Left hindlimb (tissue), 1 donor: ENCODE measurements around the gene LAMC3.
"Not testable (repeated sequence)": the region's sequence is repeated elsewhere in the genome, so short reads cannot be mapped to it uniquely, and the experiment has no call there.

Experiments used
- DNase-seq: peaks from one replicate; pipeline ENCODE4 v3.0.0-alpha.2; 2018

Gene LAMC3

DNA sequence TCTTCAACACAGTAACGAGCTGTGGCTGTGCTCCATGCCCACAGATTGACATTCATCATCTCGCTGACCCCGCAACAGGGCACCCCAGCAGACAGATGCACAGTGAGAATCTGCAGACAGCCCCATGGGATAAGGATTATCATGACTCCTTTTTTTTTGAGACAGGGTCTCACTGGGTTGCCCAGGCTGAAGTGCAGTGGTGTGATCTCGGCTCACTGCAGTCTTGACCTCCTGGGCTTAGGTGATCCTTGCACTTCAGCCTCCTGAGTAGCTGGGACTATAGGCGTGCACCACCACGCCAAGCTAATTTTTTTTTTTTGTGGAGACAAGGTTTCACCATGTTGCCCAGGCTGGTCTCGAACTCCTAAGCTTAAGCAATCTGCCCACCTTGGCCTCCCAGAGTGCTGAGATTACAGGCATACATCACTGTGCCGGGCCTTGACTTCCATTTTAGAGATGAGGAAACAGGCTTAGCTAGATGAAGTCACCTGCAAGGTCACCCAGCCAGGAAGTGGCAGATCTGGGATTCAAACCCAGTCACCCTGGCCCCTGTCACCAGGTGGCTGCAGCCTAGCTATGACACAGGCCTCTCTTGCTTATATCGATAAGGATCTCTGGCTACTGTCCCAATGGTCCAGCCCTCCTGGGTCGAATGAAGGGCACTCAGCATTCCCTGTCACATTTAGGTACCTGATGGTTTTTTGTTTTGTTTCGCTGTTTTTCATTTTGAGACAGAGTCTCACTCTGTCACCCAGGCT, 92.4 kb downstream of the LAMC3 start:
- no peak for DNase-seq

DNA sequence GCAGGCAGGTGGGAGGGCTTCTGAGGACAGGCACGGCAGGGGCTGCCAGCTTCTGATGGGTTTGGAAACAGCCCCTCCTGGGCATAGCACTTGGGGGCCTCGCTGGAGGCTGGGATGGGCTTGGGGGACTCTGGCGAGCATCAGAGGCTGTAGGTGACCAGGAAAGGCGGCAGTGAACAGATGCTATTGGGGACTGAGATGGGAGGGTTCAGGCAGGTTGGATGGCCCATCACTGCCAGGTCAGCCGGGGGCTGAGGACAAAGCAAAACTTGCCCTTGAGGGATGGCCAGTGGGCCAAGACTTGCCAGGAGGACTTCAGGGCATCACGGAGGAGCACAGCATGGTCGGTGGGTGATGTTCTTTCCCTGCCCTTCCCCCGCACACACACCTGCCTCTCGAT, 94.0 kb downstream of the LAMC3 start:
- no peak for DNase-seq

DNA sequence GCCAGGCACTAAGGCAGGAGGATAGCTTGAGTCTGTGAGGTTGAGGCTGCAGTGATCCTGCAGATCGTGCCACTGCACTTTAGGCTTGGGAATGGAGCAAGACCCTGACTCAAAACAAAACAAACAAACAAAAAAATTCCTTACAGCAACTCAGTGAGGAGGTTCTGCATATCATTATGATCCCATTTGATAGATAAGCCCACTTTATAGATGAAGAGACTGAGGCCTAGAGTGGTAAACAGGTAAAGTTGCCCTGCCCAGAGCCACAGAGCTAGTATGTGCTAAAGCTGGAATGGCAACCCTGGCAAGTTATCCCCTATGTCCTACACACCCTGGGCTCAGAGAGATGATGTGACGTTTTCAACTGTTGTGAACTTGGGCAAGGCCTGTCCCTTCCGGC, 94.6 kb downstream of the LAMC3 start:
- no peak for DNase-seq

DNA sequence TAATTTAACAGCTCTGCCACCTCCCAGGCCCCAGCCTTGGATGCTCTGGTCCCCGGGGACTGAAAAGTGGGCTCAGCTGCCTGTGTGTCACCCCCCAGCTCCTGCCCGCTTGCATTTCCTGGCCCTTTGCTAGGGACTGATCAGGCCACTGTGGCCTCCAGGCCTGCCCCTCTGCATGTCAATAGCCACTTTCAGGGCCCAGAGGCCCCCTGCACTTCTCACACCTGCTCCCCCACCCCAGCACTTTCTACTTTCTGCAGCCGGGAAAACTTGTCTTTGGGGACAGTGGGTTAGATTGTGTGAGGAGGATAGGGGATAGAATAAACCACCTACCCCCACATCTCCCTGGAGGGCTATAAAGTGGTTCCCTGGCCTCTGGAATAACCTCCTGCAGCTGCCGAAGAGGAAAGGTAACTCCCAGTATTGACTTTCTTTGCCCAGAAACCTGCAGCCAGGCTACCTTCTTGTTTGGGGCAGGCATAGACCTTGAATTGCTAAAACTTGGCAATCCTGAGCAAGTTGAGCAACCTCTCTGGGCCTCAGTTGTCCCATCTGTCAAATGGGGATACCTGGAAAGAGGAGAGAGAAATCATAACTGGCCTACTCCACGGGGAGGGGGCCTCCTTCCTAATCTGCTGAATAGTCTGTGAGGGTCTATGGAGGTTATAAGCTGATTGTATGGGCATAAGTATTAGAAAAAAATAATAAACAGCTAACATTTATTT, 95.2 kb downstream of the LAMC3 start:
- DNase-seq, result no peak

DNA sequence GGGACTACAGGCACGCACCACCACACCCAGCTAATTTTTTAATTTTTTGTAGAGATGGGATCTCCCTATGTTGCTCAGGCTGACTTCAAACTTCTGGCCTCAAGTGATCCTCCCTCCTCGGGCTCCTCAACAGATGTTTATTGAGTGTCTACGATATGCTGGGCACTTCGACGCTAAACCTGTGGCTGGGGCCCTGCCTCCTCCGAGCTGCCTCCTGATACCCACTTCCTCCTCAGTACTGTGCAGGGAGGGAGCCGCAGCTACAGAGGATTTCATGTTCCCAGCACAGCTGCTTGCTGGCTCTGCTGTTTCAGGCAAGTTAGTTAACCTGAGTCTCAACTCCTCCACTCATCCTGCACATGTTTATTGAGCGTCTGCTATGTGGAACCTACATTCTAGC, 97.0 kb downstream of the LAMC3 start:
- DNase-seq, result no peak

DNA sequence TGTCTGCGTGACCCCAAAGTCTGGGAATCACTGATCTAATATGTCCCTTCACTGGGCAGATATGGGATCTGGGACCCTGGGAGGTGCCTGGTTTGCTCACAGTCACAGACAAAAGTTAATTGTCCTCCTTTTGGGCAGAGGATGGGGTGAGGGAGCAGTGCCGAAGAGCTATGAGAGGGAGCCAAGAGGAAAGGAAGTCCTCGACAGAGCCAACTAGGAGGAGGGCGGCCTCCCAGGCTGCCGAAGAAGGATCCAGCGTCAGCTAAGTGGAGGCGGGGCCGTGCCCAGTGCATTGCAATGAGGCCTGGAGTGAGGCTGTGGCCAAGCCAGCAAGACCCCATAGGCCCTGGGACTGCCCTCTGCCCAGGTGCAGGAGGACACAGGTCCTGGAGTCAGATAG, 98.8 kb downstream of the LAMC3 start:
- no peak for DNase-seq

DNA sequence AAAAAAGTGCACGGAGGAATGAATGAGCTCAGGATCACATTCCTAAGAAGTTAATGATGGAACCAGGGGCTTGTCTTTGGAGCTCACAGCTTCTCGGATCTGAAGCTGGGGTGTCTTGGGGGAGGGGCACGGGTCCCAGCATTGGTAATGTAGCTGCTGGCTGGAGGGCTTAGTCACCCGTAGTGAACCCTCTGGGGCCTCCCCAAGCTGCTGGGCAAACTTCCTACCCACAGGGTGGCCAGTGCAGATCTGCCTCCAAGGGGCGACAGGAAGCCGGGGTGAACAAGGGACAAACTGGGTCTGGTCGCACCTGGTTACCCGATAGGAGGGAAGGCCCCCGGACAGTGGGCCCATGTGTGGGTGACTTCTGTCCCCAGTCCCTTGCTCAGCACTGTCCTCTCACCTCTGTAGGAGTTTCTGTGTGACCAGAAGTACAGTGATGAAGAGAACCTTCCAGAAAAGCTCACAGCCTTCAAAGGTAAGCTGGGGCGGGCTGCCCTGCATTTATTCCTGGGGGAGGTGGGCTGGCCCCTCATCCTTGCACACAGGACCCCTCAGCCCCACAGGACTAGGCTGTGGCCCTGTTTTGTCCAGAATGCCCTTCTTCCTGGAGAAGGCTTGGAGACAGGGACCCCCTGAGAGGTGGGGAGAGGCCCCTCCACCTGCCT, 102.3 kb downstream of the LAMC3 start:
- no peak for DNase-seq

DNA sequence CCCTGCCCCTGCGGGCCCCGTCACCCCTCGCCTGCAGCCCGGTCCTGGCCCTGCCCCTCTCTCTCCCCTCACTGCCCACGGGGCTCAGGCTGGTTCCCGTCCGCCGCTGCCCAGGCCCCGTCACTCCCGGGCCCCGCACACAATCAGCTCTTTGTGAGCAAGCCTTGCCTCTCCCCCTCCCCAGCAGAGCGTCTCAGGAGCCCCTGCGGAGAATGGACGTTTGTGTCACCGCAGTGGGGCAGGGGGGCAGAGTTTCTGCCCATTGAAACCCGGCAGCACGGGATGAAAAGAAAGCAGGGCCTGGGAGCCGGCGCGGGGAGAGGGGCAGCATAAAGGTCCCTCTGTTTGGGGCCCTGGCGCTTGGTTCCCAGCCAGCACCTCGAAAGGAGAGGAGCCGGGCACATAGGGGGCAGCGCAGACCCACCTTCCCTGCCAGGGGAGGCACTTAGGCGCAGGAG, 102.9 kb downstream of the LAMC3 start:
- DNase-seq, result peak; percentile 67

DNA sequence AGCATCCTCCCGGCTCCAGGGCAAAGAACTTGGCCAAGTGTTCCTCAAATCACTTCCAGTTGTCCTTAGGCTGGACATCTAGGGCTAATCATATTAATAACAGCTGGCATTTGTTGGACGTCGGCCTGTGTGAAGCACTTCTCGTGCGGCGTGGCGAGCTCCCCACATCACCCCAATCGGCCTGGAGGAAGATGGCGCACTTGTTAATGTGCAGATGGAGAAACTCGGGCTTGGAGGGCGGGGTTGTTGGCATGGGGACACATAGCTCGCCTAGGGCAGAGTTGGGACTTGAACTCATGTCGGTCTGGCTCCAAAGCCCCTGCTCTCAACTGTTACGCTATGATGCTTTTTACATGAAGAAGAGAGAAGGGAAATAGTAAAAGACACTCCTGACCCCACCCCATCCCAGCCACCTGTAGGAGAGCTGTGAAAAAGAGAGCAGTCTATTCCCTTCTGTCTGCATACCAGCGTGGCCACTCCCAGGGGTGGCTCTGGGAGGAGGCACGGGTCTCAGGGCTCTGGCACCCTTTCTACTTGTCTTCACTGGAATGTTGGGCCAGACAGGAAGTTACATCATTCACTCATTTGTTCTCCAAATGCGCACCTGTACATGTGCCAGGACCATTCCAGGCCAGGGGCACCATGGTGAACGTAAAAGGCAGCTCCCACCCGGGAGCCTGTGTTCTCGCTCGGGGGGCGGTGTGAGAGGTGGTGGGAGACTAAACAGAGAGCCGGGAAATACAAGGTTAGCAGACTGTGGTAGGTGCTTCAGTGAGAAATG, 103.6 kb downstream of the LAMC3 start:
- no peak for DNase-seq

DNA sequence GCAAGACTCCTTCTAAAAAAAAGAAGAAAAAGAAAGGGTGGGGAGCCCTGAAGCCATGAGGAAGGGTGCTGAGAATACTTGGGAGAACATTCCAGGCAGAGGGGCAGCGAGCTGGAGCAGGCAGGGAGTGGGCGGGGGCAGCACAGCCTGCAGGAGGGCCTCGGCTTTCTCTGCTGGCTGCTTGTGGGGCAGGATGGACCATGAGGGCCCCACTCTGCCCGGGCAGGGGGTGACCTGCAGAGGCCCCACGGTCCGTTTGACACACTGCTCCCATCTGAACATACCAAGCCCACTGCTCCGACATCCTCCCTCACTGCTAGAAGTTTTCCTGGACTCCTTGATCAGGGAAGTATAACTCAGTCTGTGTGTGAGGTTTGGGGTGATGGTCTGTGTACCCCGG, 104.7 kb downstream of the LAMC3 start:
- no peak for DNase-seq

DNA sequence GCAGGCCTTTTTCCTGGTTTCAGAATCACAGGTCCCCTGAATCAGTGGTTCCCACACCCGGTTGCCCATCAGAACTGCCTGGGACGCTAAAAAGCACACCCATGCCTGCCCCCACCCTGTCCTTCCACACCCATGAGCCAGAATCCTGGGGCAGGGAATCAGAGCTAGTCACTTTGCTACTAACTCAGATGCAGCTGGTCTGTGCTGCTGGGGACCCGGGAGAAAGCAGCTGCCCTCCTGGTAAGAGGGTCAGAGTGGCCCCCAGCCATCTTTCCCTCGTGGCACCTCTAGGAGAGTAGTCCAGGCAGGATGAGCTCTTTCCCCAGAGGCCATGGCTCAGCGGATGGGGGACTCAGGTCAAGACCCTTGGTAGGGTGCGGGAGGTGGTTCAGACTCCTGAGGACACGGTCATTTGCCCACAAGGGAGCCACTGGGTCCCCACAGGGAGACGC, 105.1 kb downstream of the LAMC3 start:
- DNase-seq, result no peak

DNA sequence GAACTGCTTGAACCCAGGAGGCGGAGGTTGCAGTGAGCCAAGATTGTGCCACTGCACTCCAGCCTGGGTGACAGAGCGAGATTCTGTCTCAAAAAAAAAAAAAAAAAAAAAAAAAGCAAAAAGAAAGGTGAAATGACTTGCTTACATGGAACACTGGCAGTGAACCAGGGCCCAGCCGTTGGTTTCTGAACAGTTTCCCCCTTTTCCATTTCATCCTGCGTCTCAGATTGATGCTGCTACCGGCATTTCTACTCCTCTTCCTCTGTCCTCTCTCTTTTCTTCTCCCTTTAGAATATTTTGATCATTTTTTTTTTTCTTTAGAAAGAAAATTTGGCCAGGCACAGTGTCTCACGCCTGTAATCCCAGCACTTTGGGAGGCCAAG, 106.4 kb downstream of the LAMC3 start:
- DNase-seq, result not testable (repeated sequence)

DNA sequence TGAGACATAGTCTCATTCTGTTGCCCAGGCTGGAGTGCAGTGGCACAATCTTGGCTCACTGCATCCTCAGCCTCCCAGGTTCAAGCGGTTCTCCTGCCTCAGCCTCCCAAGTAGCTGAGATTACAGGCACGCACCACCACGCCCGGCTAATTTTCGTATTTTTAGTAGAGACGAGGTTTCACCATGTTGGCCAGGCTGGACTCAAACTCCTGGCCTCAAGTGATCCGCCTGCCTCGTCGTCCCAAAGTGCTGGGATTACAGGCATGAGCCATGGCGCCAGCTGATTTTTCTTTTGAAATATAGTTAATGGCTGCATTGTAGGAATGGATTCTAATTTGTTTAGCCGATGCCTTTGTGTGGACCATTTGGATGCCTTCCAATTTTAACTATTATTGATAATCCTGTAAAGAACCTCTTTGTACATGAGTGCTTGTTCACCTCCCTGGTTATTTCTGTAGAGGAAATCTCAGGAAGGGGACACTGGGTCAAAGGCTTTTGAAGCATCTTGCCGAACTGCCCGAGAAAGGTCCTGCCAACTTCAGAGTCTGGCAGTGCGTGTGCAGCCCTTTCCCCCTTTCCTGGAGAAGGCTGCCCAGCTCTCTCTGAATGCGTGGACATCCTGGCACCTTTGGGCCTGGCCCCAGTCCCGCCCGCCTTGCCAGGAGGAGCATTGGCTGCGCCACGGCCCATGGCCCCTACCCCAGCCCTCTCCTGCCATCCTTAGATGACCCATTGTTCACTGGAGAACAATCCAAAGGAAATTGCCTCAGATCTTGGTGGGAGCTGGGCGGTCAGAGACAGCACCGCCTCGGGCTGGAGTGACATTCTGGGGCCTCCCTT, 107.5 kb downstream of the LAMC3 start:
- DNase-seq, result no peak

DNA sequence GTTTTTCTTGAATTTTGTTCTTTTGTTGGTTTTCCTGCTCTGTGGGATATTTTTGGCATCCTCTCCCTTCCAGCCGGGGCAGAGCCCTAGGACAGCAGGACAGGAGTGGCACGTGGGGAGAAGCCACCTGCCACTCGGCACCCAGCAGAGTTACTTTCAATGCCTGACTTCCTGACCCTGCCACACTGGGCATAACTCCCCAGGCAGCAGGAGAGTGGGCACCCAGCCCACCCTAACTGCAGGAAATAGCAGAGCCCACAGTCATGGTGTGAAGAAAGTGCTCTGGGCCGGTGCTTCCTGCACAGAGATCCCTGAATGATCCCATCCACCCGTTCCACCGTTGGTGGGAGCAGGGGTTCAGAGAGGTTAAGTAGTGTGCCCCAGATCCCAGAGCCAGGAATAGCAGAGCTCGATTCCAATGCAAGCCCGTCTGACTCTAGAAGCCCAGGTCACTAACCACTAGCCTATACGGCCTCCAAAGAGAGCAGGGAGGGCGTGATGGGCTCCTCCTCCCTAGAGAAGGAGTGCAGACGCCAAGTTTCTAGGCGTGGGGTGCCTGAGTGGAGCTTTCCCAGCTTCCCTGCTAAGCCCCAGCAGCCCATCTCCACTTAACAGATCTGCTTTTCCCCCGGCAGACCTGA, 108.3 kb downstream of the LAMC3 start:
- DNase-seq, result no peak

DNA sequence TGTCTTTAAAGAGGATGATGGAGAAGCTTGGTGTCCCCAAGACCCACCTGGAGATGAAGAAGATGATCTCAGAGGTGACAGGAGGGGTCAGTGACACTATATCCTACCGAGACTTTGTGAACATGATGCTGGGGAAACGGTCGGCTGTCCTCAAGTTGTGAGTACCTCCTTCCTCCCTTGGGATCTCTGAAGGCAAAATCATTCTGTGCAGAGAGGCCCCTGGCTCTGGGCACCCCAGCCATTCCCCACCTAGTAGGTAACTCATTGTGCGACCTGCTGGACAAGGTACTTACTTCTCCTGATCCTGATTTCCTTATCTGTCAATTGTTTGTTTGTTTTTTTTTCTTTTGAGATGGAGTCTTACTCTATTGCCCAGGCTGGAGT, 108.8 kb downstream of the LAMC3 start:
- DNase-seq, result no peak

DNA sequence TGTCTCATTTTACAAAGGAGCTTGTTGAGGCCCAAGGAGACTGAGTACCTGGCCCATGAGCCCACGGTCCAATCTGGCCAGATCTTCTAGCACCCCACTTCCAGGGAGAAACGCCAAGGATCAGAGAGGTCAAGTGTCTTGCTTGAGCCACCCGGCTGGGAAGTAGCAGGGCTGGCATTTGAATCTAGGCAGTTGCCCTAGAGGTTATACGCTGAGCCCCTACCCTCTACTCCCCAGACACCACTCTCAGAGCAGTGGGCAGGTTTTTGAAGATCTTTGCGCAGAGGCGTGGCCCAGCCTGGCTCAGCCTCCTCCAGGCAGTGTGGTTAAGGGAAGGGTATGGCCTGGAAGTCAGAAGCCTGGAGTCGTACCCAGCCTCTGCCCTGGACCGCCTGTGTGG, 110.6 kb downstream of the LAMC3 start:
- no peak for DNase-seq

DNA sequence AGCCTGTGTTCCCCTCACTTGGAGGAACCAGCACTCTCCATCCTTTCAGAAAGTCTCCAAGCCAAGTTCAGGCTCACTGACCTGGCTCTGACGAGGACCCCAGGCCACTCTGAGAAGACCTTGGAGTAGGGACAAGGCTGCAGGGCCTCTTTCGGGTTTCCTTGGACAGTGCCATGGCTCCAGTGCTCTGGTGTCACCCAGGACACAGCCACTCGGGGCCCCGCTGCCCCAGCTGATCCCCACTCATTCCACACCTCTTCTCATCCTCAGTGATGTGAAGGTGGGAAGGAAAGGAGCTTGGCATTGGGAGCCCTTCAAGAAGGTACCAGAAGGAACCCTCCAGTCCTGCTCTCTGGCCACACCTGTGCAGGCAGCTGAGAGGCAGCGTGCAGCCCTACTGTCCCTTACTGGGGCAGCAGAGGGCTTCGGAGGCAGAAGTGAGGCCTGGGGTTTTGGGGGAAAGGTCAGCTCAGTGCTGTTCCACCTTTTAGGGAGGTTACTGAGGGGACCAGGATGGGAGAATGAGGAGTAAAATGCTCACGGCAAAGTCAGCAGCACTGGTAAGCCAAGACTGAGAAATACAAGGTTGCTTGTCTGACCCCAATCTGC, 111.8 kb downstream of the LAMC3 start:
- DNase-seq, result no peak

DNA sequence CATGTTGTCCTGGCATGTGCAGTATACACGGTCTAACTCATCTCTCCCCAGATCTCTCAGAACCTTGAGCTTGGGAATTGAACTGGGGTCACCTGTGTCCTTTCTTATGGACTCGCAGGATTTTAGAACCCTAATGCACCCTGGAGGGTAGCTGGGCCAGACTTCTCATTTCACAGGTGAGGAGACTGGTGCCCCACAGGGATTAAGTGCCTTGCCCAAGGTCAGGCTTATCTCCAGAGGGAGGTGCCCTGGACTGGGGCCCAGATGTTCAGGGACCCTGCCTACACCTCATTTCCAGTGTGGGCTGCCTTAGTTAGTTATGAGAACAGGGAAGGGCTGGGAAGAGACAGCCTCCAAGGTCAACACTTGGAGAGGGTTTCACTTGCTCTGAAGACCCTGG, 112.4 kb downstream of the LAMC3 start:
- DNase-seq, result no peak

DNA sequence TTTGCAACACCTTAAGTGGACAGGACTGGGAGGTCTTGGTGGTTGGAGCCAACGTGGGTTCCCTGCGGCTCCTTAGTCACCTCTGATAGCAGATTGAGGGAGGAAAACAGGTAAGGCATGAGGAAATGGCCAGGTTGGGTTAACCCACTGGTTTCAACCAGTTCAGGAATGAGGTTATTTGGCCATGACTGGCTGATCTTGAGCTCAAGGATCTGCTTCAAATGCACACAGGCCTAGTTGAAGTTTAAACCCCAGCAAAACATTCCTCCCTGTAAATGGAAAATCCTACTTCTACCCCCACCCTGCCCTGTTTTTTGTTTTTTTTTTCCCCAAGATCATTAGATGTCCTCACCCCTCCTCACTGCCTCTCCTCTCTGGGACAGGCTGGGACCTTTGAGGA, 113.2 kb downstream of the LAMC3 start:
- no peak for DNase-seq

DNA sequence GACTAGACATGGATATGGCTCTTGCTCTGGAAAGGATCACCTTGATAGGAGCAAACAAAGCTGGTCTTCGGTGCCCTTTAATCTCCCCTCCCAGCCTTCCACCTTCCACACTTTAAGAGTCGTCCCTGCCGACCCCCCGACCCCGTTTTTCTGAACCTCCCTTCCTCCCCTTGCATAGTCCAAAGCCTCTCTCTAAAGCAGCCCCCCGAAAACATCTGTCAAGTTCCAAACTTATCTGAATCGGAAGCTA, 116.0 kb downstream of the LAMC3 start:
- no peak for DNase-seq

DNA sequence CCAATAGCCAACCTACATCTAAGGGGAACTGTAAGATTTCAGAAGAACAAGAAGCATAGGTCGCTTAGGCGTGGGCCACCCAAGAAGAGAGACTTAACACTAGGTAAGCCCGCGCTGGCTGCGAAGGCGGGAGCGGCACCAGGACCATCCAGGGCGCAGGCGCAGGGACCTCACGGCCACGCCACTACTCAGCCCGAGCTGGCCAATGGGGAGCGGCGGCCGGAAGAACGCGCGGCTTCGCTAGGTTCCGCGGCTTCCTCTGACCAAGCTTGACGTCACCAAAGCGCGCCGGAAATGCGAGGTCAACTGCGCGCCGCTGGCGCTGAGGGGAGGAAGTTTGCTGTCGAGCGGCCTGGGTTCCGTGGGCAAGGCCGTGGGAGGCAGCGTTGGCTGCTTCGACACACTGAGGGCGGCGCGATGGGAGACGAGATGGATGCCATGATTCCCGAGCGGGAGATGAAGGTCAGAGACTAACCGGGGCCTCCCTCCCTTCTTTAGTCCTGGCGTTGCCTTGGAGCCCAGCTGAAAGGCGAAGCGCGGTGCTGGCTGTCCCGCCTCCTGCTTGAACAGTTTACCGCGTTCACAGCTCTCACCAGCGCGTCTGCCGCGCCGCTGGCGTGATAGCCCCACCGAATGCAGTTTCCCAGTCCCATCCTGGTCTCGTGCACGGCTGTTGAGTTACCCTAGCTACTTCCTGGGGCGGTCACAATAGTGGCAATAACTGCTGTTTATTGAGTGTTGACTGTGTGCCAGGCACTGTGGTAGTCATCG, 116.5 kb downstream of the LAMC3 start, which contains the start of gene NUP214:
TSS of gene NUP214 (plus strand) at position 299 of the 771 bp plus-strand sequence. CDS start at position 418, 119 bp downstream.
- peak; percentile 99 for DNase-seq
